IMR-90 (cell line): ENCODE results near the gene RABGAP1. TPM values are rescaled to one million over a fixed set of nuclear protein-coding genes. Genes with fewer than 3 reads are reported as not detected.

Source experiments
- ATAC-seq: fragments of 200-7000 bp; cut with Tn5 transposase; 2 replicates; pipeline ENCODE4 v1.9.1; 2020; ENCODE audit warnings: low read depth, mild to moderate bottlenecking, moderate library complexity
- BruUV-seq: library from RNA; stranded (reverse); fragments of 400-500 nt; replicated peaks from 2 replicates; lab custom pipeline; 2021; lab: Mats Ljungman, UMichigan
- CTCF ChIA-PET: fragments of 300-600 bp; formaldehyde crosslinking; extraction: SDS; loops from one replicate; lab custom pipeline; 2021; ENCODE audit warnings: antibody characterized with exemption; lab: Yijun Ruan, JAX
- POLR2A ChIA-PET: fragments of 300-600 bp; sonication (Branson Sonifier 250); formaldehyde crosslinking; loops from one replicate; lab custom pipeline; 2022; ENCODE audit warnings: antibody characterized with exemption; ENCODE audit not compliant: unreplicated experiment; lab: Charles Lee
- DNase-seq: peaks from one replicate; pipeline ENCODE4 v3.0.0; 2013
- H2AFZ ChIP-seq: replicated peaks from 2 replicates; pipeline ENCODE3; 2013; ENCODE audit warnings: low read length, mild to moderate bottlenecking; ENCODE audit not compliant: poor library complexity
- H2AK5ac ChIP-seq: 2 replicates; pipeline ENCODE4 v1.6.1; 2013; ENCODE audit warnings: low read depth, low read length, inconsistent platforms
- H2AK9ac ChIP-seq: replicated peaks from 2 replicates; pipeline ENCODE3; 2013; ENCODE audit warnings: mild to moderate bottlenecking, low read depth, low read length, moderate library complexity; ENCODE audit not compliant: poor library complexity
- H2BK120ac ChIP-seq: 2 replicates; pipeline ENCODE4 v1.6.1; 2013; ENCODE audit warnings: low read depth, low read length, inconsistent platforms
- H2BK15ac ChIP-seq: 3 replicates; pipeline ENCODE4 v1.6.1; 2013; ENCODE audit warnings: low read depth, low read length, inconsistent platforms
- H2BK20ac ChIP-seq: 2 replicates; pipeline ENCODE4 v1.6.1; 2013; ENCODE audit warnings: low read depth, mild to moderate bottlenecking, inconsistent platforms, low read length, moderate library complexity
- H2BK5ac ChIP-seq: 2 replicates; pipeline ENCODE4 v1.6.1; 2013; ENCODE audit warnings: mild to moderate bottlenecking, low read depth, low read length, inconsistent platforms; ENCODE audit not compliant: poor library complexity, severe bottlenecking
- H3K14ac ChIP-seq: replicated peaks from 2 replicates; pipeline ENCODE4 v1.6.1; 2013; ENCODE audit warnings: low read depth, low read length, inconsistent platforms
- H3K18ac ChIP-seq: 2 replicates; pipeline ENCODE4 v1.6.1; 2013; ENCODE audit warnings: low read depth, low read length, control low read depth
- H3K23ac ChIP-seq: 2 replicates; pipeline ENCODE4 v1.6.1; 2013; ENCODE audit warnings: low read depth, low read length, inconsistent platforms
- H3K27ac ChIP-seq: 2 replicates; pipeline ENCODE4 v1.5.1; 2013; ENCODE audit warnings: mild to moderate bottlenecking, control low read depth, low read length; ENCODE audit not compliant: insufficient read depth
- H3K27me3 ChIP-seq: 2 replicates; pipeline ENCODE4 v1.6.1; 2013; ENCODE audit warnings: low read length; ENCODE audit not compliant: control insufficient read depth, insufficient read depth
- H3K36me3 ChIP-seq: 2 replicates; pipeline ENCODE4 v1.6.1; 2013; ENCODE audit warnings: low read length, mixed read lengths; ENCODE audit not compliant: control insufficient read depth, insufficient read depth
- H3K4ac ChIP-seq: 2 replicates; pipeline ENCODE4 v1.6.1; 2013; ENCODE audit warnings: low read depth, low read length, inconsistent platforms
- H3K4me1 ChIP-seq: 2 replicates; pipeline ENCODE4 v1.6.1; 2013; ENCODE audit warnings: low read length, mixed read lengths; ENCODE audit not compliant: control insufficient read depth, insufficient read depth
- H3K4me2 ChIP-seq: 2 replicates; pipeline ENCODE4 v1.6.1; 2013; ENCODE audit warnings: low read depth, mild to moderate bottlenecking, control low read depth, low read length, moderate library complexity
- H3K4me3 ChIP-seq: 2 replicates; pipeline ENCODE4 v1.5.1; 2013; ENCODE audit warnings: low read depth, mild to moderate bottlenecking, control low read depth, low read length, moderate library complexity; ENCODE audit not compliant: insufficient read depth
- H3K56ac ChIP-seq: 2 replicates; pipeline ENCODE4 v1.6.1; 2013; ENCODE audit warnings: low read length, inconsistent platforms; ENCODE audit not compliant: insufficient read depth; ENCODE audit errors: extremely low read depth
- H3K79me1 ChIP-seq, 2 experiments: 2 replicates each; pipeline ENCODE4 v1.6.1; 2013; ENCODE audit warnings: low read length in 2 of 2, inconsistent platforms in 1 of 2, low read depth in 1 of 2
- H3K9ac ChIP-seq: 2 replicates; pipeline ENCODE4 v1.6.1; 2013; ENCODE audit warnings: low read depth, low read length, control low read depth
- H3K9me1 ChIP-seq: 2 replicates; pipeline ENCODE4 v1.6.1; 2013; ENCODE audit warnings: low read length, inconsistent platforms; ENCODE audit not compliant: insufficient read depth
- H3K9me3 ChIP-seq: 2 replicates; pipeline ENCODE4 v1.6.1; 2013; ENCODE audit warnings: low read length; ENCODE audit not compliant: control insufficient read depth, insufficient read depth
- H4K20me1 ChIP-seq: 2 replicates; pipeline ENCODE4 v1.6.1; 2013; ENCODE audit warnings: low read length, inconsistent platforms; ENCODE audit not compliant: insufficient read depth
- H4K5ac ChIP-seq: 2 replicates; pipeline ENCODE4 v1.6.1; 2013; ENCODE audit warnings: mild to moderate bottlenecking, low read depth, low read length, control low read depth
- H4K8ac ChIP-seq, 2 experiments: 2 replicates each; pipeline ENCODE4 v1.6.1; 2013; ENCODE audit warnings: low read depth in 2 of 2, low read length in 2 of 2, control low read depth in 1 of 2, inconsistent platforms in 1 of 2
- H4K91ac ChIP-seq: 2 replicates; pipeline ENCODE4 v1.6.1; 2013; ENCODE audit warnings: low read depth, low read length, inconsistent platforms; ENCODE audit not compliant: insufficient read depth
- BHLHE40 ChIP-seq: fragments of 150-350 bp; IDR thresholded peaks from 2 replicates; pipeline ENCODE4 v1.6.1; 2016; ENCODE audit warnings: mild to moderate bottlenecking, low read depth, low read length
- CHD1 ChIP-seq: IDR thresholded peaks from 2 replicates; pipeline ENCODE4 v1.6.1; 2012; ENCODE audit warnings: low read depth, low read length, improper control_type of control experiment
- CTCF ChIP-seq: conservative IDR thresholded peaks from 2 replicates; pipeline ENCODE4 v1.5.1; 2012; ENCODE audit warnings: mild to moderate bottlenecking, low read depth, low read length, improper control_type of control experiment
- ELK1 ChIP-seq: fragments of 150-350 bp; IDR thresholded peaks from 2 replicates; pipeline ENCODE4 v1.6.1; 2016; ENCODE audit warnings: low read depth, mild to moderate bottlenecking, low read length, moderate library complexity, borderline replicate concordance
- FOS ChIP-seq: fragments of 150-350 bp; IDR thresholded peaks from 2 replicates; pipeline ENCODE4 v1.6.1; 2016; ENCODE audit warnings: low read depth, low read length
- MAFK ChIP-seq: IDR thresholded peaks from 2 replicates; pipeline ENCODE4 v1.6.1; 2012; ENCODE audit warnings: low read depth, low read length, improper control_type of control experiment
- MXI1 ChIP-seq: IDR thresholded peaks from 2 replicates; pipeline ENCODE4 v1.6.1; 2012; ENCODE audit warnings: low read depth, mild to moderate bottlenecking, low read length, moderate library complexity, borderline replicate concordance
- NFE2L2 ChIP-seq: fragments of 150-350 bp; IDR thresholded peaks from 2 replicates; pipeline ENCODE4 v1.6.1; 2016; ENCODE audit warnings: low read depth, mild to moderate bottlenecking, low read length
- POLR2A ChIP-seq: IDR thresholded peaks from 2 replicates; pipeline ENCODE4 v1.6.1; 2012; ENCODE audit warnings: mild to moderate bottlenecking, low read depth, low read length
- RAD21 ChIP-seq: IDR thresholded peaks from 2 replicates; pipeline ENCODE4 v1.6.1; 2012; ENCODE audit warnings: low read length, improper control_type of control experiment
- RCOR1 ChIP-seq: IDR thresholded peaks from 2 replicates; pipeline ENCODE4 v1.6.1; 2012; ENCODE audit warnings: mild to moderate bottlenecking, low read length, improper control_type of control experiment; ENCODE audit not compliant: insufficient replicate concordance
- RFX5 ChIP-seq: IDR thresholded peaks from 2 replicates; pipeline ENCODE4 v1.8.0; 2012; ENCODE audit warnings: low read depth, mild to moderate bottlenecking, low read length, moderate library complexity
- SMC3 ChIP-seq: fragments of 150-350 bp; IDR thresholded peaks from 2 replicates; pipeline ENCODE4 v1.6.1; 2016; ENCODE audit warnings: low read depth, mild to moderate bottlenecking, antibody characterized with exemption, low read length, moderate library complexity
- USF2 ChIP-seq: fragments of 150-350 bp; IDR thresholded peaks from 2 replicates; pipeline ENCODE4 v1.6.1; 2017; ENCODE audit warnings: mild to moderate bottlenecking, antibody characterized with exemption, low read length, low read depth
- WGBS, 2 experiments: methylation state at CpG; one replicate each; pipeline versions ENCODE4 v1.1.5 to v1.1.7; 2013; ENCODE audit warnings: missing lambda C conversion rate in 2 of 2; ENCODE audit not compliant: insufficient read length in 1 of 2; ENCODE audit errors: extremely low coverage in 2 of 2; 5-methylcytosine and 5-hydroxymethylcytosine counted together
- dilution Hi-C: fragments of 300-500 bp; cut with HindIII; formaldehyde crosslinking; loops from one replicate; pipeline ENCODE4 v1.14.3; 2018; ENCODE audit warnings: low sequenced_read_pairs; ENCODE audit not compliant: unreplicated experiment
- in situ Hi-C: fragments of 300-500 bp; cut with MboI; formaldehyde crosslinking; loops from 3 replicates; pipeline ENCODE4 v1.14.3; 2019; ENCODE audit warnings: low sequenced_read_pairs, inconsistent platforms, mixed read lengths
- intact Hi-C: fragments of 100-400 bp; cut with micrococcal nuclease; formaldehyde crosslinking; loops from 2 replicates; pipeline ENCODE4 v1.10.0; 2022
- polyA plus RNA-seq, 3 experiments: library from polyadenylated mRNA; depleted of rRNA; stranded (reverse); fragments of >200 nt; gene quantifications; 2 replicates each; pipeline ENCODE4 v1.2.3, GENCODE V29; 2012; ENCODE audit warnings: low replicate concordance in 1 of 3
- total RNA-seq: library from RNA; depleted of rRNA; stranded (reverse); fragments of >200 nt; gene quantifications from 2 replicates; pipeline ENCODE4 v1.2.3, GENCODE V29; 2012

RABGAP1 gene
- total and polyA plus RNA-seq, 2 of the 4 experiments (the other 2 are of a cell fraction) = 20.0 to 53.9 TPM

- Histone ChIP-seq H3K27me3 (no peaks in the 10 kb centered on the region), H2BK5ac (no peak overlapping the region), H3K36me3 (peaks cover 21% of the 10 kb centered on the region), H3K4me2 (no peak overlapping the region), H3K4ac (no peak overlapping the region), H3K9me1 (no peaks in the 10 kb centered on the region), H3K4me1 (no peaks in the 10 kb centered on the region), H4K5ac (no peak overlapping the region), H3K4me3 (no peak overlapping the region), H4K91ac (no peak overlapping the region), H3K9ac (no peak overlapping the region), H3K14ac (no peak overlapping the region), H2AK5ac (no peak overlapping the region), H3K18ac (no peak overlapping the region), H3K79me1 (peaks cover 4 to 42% of the 10 kb centered on the region in 2 experiments), H3K27ac (no peak overlapping the region), H2BK20ac (no peak overlapping the region), H2BK120ac (no peak overlapping the region), H2AK9ac (no peak overlapping the region), H2AFZ (no peak overlapping the region), H3K23ac (no peak overlapping the region), H4K20me1 (peaks cover 3% of the 10 kb centered on the region; the same call in 1 of the 2 replicates), H2BK15ac (no peak overlapping the region), H4K8ac (no peak overlapping the region), H3K9me3 (no peaks in the 10 kb centered on the region), H3K56ac (no peak overlapping the region)
- TF ChIP-seq CHD1 = no peak
- TF ChIP-seq FOS = no peak
- TF ChIP-seq MAFK = no peak
- no peak for TF ChIP-seq NFE2L2
- TF ChIP-seq RFX5 = no peak
- TF ChIP-seq USF2 = no peak
- no peak for TF ChIP-seq CTCF
- TF ChIP-seq BHLHE40 = no peak
- no peak for TF ChIP-seq MXI1
- TF ChIP-seq SMC3 = no peak
- TF ChIP-seq ELK1 = no peak
- no peak for TF ChIP-seq RAD21
- no peak for TF ChIP-seq RCOR1
- TF ChIP-seq POLR2A = no peak
- intact Hi-C loops (no loop called here), in situ Hi-C loops (no loop called here), dilution Hi-C loops (no loop called here)
- POLR2A ChIA-PET = no interaction called here
- no TSS peak for BruUV-seq
- CTCF ChIA-PET = no interaction called here
- ATAC-seq (no peak), DNase-seq (no peak)
- WGBS, 2 experiments = no CpG with 5 or more reads among the region's 1 CpG
These were observed 20.3 kb downstream of the RABGAP1 start for GRCh38 chr9:122961139-122961538.
